ENCODE measurements around the gene VWA3B.
A peak's percentile ranks its signal among the peaks of the same experiment; 100 is the strongest.
"Not testable (repeated sequence)": the region's sequence is repeated elsewhere in the genome, so short reads cannot be mapped to it uniquely, and the experiment has no call there.

Gene VWA3B, protein sequence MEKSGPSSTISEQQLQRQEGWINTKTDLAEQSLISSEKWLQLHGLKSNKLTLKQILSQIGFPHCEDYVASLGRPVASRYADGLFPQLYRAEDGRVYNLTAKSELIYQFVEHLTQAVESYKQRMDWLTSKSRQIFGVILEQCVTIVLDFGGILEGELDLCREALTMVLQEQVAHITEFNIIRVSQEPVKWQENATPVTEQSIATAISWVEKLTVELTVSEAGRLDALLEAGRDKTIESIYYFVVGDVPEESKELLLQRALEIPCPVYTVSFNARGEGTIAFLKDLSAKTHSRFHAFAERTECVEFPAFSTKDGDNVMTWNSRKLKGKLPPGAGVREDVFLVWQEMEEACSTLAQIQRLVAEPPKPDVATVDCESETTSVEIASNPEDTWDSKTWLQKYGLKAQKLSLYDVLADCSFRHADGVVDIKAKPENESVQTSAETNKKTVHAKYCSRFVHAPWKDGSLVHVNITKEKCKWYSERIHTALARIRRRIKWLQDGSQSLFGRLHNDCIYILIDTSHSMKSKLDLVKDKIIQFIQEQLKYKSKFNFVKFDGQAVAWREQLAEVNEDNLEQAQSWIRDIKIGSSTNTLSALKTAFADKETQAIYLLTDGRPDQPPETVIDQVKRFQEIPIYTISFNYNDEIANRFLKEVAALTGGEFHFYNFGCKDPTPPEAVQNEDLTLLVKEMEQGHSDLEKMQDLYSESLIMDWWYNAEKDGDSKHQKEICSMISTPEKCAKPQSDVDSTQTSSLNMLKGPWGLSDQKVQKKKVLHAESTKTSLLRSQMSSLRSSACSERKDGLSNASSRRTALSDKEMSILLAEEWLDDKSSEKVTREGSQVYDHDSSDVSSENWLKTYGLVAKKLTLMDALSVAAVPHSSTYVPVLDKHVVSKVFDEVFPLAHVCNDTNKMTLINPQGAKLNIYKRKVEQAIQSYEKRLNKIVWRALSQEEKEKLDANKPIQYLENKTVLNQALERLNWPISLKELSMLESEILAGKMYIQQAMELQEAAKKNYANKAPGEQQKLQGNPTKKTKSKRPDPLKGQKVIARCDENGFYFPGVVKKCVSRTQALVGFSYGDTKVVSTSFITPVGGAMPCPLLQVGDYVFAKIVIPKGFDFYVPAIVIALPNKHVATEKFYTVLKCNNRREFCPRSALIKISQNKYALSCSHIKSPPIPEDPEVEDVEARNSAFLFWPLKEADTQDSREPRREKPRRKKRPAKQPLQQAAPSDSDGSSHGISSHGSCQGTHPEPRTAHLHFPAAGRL (N-terminal part only)

DNA sequence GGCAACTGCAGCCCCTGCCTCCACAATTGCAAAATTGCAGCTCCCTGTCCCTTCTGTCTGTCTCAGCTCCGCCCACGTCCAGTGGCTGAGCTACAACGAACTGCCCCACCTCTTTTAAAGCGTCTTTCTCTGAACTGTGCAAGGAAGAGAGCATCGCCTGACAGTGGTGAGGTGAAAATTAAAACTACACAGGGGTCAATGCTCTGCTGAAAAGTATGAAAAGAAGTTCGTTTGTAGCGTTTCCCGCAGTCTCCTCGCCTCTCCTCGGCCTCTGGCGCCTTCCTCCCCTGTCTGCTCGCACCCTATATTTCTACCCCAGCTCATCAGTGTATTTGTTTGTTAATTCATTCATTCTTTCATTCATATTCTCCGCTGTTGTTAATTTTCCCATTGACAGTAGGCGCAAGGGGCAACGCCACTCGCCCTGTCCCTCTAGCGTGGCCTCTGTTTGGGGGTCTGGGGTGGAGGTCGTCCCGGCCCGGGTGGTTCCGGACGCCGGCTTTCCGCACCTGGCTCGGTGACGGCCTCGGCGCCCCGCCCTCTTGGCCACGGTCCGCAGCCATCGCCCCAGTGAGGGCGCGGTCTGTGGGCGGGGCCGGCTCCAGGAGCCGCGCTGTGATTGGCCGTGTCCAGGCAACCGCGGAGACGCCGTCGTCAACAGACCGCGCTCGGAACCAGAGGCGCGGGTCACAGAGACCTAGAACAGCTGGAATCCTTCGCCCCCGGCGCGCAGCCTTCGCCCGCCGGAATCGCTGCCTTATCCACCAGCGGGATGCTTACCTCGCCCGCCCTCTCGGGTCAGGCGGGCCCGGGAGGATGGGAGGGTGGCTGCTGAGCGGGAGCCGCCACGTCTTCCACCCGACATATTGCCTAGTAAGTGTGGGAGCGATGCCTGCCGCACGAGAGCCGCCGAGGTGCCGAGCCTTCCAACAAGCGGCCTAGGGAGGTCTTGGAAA lies at the start of gene VWA3B:
Gene VWA3B (plus strand): TSS at position 677 of the 956 bp plus-strand sequence. CDS start 5,926 bp downstream, outside the sequence.
- DNase-seq, result peak; percentile 75

- no peak for DNase-seq
These were observed 49.8 kb upstream of the VWA3B start for GRCh38 chr2:98037206-98037605.

DNA sequence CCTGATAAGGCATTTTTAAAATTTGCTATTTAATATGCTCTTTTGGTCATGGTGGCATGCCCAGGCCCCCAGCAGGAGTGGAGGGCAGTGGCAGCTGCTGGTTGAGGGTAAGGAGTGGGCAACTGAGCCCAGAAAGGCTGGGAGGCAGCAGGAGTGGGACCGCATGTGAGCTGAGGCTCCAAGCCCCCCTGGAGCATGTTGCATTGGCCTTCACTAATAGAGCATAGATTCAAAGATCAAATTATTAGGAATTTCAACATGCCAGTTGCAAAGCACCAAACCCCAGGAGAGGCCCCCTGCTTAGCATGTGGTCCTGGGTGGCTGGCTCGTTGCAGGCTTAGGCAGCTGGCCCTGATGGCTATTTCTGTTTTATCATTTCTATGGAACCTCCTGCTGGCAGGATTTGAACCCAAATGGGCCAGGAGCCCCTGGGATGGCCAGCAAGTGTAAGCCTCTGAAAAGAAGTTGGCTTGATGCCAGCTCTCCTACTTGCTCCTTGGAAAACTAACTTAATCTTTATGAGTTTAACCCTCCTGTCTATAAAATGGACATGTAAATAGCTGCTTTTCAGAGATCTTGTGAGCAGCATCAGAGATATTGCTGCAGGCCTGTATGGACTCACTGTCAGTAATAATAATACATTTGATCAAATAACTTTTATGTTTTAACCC lies 49.2 kb upstream of the VWA3B start:
- DNase-seq, result no peak

- DNase-seq, result no peak
These were observed 47.7 kb upstream of the VWA3B start for GRCh38 chr2:98039085-98039756.

DNA sequence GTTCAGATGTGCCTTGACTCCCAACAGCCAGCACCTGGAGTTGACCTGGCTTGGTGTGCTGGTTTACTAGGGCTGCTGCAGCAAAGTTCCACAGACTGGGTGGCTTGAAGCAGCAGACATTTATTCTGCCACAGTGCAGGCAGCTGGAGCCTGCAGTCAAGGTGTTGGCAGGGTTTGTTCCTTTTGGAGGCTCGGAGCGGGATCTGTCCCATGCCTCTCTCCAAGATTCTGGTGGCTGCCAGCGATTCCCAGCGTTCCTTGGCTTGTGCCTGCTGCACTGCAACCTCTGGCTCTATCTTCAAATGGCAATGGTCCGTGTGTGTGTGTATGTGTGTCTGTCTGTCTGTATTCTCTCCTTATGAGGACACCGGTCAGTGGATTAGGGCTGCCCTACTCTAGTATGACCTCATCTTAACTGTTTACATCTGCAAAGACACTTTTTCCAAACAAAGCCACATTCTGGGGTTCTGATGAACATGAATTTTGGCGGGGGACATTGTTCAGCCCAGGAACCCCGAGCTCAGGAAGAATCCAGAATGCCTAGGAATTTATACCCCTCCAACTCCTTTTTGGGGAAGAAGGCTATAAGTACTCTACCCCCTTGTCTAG lies 46.5 kb upstream of the VWA3B start:
- no peak for DNase-seq

- DNase-seq, result no peak
These were observed 43.9 kb upstream of the VWA3B start for GRCh38 chr2:98043101-98043500.

GRCh38 chr2:98044730-98045129 lies 42.2 kb upstream of the VWA3B start:
- DNase-seq, result not testable (repeated sequence)

DNA sequence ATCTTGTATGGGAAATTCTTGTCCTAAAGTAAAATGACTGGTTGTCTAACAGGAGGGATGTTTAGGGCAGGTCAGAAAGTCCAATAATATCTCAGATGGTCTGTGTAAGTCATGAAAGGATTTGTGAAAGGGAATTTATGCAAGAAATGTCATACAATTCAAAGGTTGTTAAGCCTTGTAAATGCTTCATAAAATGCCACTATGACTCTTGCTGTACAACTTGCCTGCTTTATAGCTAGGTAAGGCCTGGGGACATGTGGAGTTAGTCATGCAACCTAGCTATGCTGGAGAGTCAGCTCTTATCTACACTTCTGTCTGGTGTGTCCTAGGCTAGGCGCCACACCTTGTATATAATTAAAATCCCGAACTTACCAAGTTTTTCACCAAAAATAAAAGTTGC lies 36.9 kb upstream of the VWA3B start:
- no peak for DNase-seq

GRCh38 chr2:98058191-98058975 lies 28.6 kb upstream of the VWA3B start:
- DNase-seq, result no peak

DNA sequence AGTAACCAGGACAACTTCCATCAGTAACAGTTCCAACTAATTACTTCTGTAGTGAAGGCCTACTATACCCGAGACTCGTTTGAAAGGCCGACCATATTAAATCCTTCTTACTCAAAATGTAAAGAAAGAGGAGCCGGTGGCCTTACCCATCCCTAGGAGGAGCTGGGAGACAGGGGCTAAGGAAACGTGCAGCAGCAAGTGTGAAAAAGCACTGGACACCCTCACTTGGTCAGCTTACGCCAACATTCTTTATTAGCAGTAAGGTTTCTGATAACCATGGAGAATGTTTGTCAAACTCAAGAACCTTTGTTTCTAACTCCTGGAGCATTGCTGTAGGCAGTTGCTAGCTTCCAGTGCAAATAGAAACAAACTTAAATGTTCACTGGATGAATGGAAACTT lies 26.7 kb upstream of the VWA3B start:
- no peak for DNase-seq

DNA sequence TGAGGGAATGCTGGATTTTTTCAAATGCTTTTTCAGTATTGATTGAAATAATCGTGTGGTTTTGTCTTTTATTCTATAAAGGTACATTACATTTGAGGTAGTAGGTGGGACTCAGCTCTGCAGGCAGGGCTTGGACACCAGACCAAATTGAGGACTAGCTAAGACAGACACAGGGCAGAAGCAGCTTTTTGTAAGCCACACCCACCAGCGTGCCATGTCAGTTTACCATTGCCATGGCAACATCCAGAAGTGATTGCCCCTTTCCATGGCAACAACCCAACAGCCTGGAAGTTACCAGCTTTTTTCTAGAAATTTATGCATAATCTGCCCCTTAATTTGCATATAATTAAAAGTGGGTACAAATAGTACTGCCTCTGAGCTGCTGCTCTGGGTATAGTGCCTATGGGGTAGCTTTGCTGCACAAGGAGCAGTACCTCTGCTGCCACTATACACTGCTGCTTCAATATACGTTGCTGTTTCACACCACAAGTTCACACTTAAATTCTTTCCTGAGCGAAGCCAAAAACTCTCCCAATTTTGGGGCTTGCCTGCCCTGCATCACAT lies 23.6 kb upstream of the VWA3B start:
- no peak for DNase-seq

- DNase-seq, result peak; percentile 3
These were observed 21.2 kb upstream of the VWA3B start for GRCh38 chr2:98065808-98066207.

DNA sequence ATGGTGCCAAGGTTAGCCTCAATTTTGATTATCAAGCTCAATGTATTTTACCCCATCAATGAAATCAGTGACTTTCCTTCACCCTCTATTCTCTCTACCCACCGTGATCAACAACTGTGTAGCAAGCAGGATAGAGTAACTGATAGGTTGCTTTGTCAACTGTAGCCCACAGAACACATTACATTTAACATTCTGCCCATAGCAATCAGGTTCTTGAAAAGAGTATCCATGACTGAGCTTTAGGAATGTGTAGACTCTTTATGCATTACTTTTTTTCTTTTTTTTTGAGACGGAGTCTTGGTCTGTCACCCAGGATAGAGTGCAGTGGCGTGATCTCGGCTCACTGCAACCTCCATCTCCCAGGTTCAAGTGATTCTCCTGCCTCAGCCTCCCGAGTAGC lies 19.8 kb upstream of the VWA3B start:
- DNase-seq, result no peak

DNA sequence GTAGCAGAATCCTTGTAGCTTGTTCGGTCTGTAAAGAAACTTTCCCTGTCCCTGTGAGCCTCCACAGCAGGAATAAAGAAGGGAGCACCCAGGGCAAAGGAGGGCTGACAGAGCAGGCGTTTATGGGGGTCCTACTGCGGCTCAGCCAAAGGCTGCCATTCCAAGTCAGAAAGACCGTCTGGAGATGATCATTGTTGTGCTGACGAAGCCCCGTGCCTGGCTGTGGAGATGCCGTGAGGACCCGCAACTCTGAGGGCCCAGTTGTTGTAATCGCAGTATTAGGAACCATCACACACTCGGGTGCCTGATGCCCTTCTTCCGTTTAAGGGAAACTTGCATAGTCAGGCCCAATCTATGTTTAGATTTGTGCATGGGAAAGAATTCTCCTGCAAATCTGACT lies 16.9 kb upstream of the VWA3B start:
- DNase-seq, result no peak

DNA sequence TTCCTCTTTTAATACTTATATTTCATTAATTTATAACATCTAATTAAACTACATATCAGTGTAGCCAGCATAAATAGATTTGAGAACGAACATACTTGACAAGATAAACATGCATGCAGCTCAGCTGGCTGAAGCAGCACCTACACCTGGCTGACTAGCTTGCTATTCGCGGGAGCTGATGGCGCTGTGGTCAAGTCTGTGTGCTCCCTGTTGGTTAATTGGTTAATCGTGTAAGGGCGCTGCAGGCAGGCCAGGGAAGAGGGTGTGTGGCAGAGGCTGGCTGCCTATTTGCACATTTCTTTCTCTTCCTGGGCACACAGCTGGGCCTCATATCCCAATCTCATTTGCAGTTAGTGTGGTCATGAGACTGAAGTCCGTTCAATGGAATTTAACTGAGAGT lies 14.5 kb upstream of the VWA3B start:
- DNase-seq, result no peak

- no peak for DNase-seq
These were observed 8.3 kb upstream of the VWA3B start for GRCh38 chr2:98078701-98079100.

DNA sequence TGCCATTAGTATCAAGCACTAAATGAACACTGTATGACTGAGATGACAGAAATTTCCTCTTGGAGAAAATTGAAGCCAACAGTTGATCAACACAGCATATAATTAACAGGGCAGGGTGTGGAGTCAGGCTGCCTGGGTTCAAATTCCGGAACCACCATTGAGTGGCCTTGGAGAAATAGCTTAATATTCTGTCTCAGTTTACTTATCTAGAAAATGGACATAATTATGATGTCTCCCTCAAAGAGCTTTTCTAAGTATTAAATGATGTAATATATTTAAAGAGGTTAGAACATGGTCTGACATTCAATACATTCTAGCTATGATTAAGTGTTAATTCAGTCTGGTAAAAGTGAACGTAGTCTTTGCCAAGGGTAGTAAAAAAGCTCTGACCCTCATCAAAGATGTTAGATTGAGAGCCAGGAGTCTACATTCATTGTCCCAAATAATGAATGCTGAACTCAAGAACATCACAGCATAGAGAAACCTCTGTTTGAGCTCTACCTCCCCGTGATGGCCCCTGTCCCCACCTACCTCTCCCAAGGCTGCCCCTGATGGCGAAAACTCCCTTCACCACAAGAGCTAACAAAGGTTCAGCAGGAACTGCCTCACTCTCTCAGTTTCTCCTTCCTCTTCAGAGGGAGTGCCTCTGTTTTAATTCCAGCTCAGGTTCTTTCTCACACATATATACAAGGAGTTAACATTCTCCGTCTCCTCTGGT lies 2.7 kb upstream of the VWA3B start:
- DNase-seq, result no peak

DNA sequence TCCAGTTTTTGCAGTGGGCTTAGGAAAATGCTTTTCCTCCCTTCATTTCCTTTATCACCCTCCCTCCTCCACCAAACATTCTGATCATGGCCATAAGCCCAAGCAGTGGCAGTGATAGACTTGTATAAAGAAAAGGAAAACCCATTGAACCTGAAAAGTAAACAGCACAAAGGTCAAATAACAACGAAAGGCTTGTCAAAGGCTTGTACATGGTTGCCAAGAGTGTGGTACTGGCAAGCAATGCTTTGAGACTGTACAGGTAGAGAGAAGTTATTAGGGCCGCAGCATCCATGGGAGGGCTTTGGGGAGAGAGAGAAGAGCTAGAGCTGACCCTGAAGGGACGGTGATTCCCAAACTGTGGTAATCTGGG lies 2.1 kb upstream of the VWA3B start:
- DNase-seq, result no peak

- no peak for DNase-seq
These were observed 1.3 kb upstream of the VWA3B start for GRCh38 chr2:98085649-98086048.
